AG04450 (cell line): ENCODE measurements around the gene PIANP. TPM values are rescaled to one million over a fixed set of nuclear protein-coding genes. Genes with fewer than 3 reads are reported as not detected.

ENCODE experiments used
- CTCF ChIA-PET: fragments of 300-600, 350-600 bp; formaldehyde crosslinking; extraction: SDS; loops from one replicate; lab custom pipeline; 2022; ENCODE audit warnings: antibody characterized with exemption, inconsistent platforms; lab: Charles Lee
- POLR2A ChIA-PET: fragments of 350-600 bp; formaldehyde crosslinking; extraction: SDS; loops from one replicate; lab custom pipeline; 2021; ENCODE audit warnings: antibody characterized with exemption, inconsistent platforms; lab: Yijun Ruan, JAX
- DNase-seq: peaks from one replicate; pipeline ENCODE4 v3.0.0-alpha.2; 2011; ENCODE audit warnings: low read depth, low spot score
- H3K27ac ChIP-seq: one replicate; pipeline ENCODE4 v1.5.1; 2012; ENCODE audit warnings: low read depth, low read length, control low read depth
- H3K27me3 ChIP-seq: one replicate; pipeline ENCODE4 v1.6.0; 2012; ENCODE audit warnings: low read length; ENCODE audit not compliant: control insufficient read depth, insufficient read depth
- H3K4me3 ChIP-seq: 2 replicates; pipeline ENCODE4 v1.5.1; 2011; ENCODE audit warnings: mild to moderate bottlenecking, low read depth, low read length, control low read depth
- H3K9me3 ChIP-seq: 2 replicates; pipeline ENCODE4 v1.5.1; 2012; ENCODE audit warnings: low read length; ENCODE audit not compliant: control insufficient read depth, insufficient read depth
- CTCF ChIP-seq: IDR thresholded peaks from 2 replicates; pipeline ENCODE4 v1.5.1; 2011; ENCODE audit warnings: low read depth, low read length, control low read depth, inconsistent platforms
- polyA plus RNA-seq: library from polyadenylated mRNA; depleted of rRNA; stranded (reverse); fragments of >200 nt; gene quantifications from 2 replicates; pipeline ENCODE4 v1.2.3, GENCODE V29; 2011

Gene PIANP
- polyA plus RNA-seq, 1 experiment, result 1.2 TPM

GRCh38 chr12:6667559-6668210, 32.9 kb downstream of the PIANP start:
- DNase-seq, result no peak
- ChIA-PET CTCF (interaction anchor here (1.5 kb wide), 1 partner anchor 23 kb away, joined by 4 read pairs; no protein-coding TSS in a partner anchor), POLR2A (no interaction called here)
- H3K9me3 ChIP-seq, result no peaks in the 10 kb centered on the region
- H3K4me3 ChIP-seq, result no peak overlapping the region
- no peak overlapping the region for H3K27ac ChIP-seq
- no peak for TF ChIP-seq CTCF
- no peaks in the 10 kb centered on the region for H3K27me3 ChIP-seq

GRCh38 chr12:6666211-6666610, 34.4 kb downstream of the PIANP start:
- H3K4me3 ChIP-seq, result no peak overlapping the region
- no peak for TF ChIP-seq CTCF
- H3K27ac ChIP-seq, result no peak overlapping the region
- POLR2A ChIA-PET, result interaction anchor here (0.5 to 0.7 kb wide), 2 partner anchors 81 to 161 kb away, joined by 3 to 5 read pairs; no protein-coding TSS in a partner anchor
- no peaks in the 10 kb centered on the region for H3K9me3 ChIP-seq
- DNase-seq, result no peak
- H3K27me3 ChIP-seq, result no peaks in the 10 kb centered on the region
- CTCF ChIA-PET, result interaction anchor here (2.0 kb wide), 1 partner anchor 18 kb away, joined by 5 read pairs; no protein-coding TSS in a partner anchor

GRCh38 chr12:6664902-6665301, 35.7 kb downstream of the PIANP start:
- POLR2A ChIA-PET, result interaction anchor here (1.1 kb wide), 1 partner anchor 59 kb away, joined by 3 read pairs; the partner anchor contains the start of gene COPS7A
- no peak for TF ChIP-seq CTCF
- no peaks in the 10 kb centered on the region for H3K27me3 ChIP-seq
- H3K9me3 ChIP-seq, result no peaks in the 10 kb centered on the region
- DNase-seq, result no peak
- CTCF ChIA-PET, result interaction anchor here (1.5 kb wide), 2 partner anchors 20 to 170 kb away, joined by 3 to 5 read pairs; no protein-coding TSS in a partner anchor
- no peak overlapping the region for H3K4me3 ChIP-seq
- no peak overlapping the region for H3K27ac ChIP-seq

- Histone ChIP-seq H3K9me3 (no peaks in the 10 kb centered on the region), H3K4me3 (peak within 1 kb of the TSS; percentile 91), H3K27ac (peak within 1 kb of the TSS; percentile 66), H3K27me3 (no peaks in the 10 kb centered on the region)
- peak; percentile 99 for DNase-seq
- ChIA-PET CTCF (interaction anchor here (1.5 kb wide), 1 partner anchor 172 kb away, joined by 3 read pairs; no protein-coding TSS in a partner anchor), POLR2A (no interaction called here)
- TF ChIP-seq CTCF, result no peak
Measured at GRCh38 chr12:6662906-6663742, 37.5 kb downstream of the PIANP start, which contains the start of gene ING4. TSS of gene ING4 (minus strand) at chr12:6663119. CDS start at chr12:6663101, 18 bp downstream.
